HEK293 (cell line): ENCODE data around the gene POLR3E.

Source experiments
- HOXC10 ChIP-seq: sonication (generic); formaldehyde crosslinking; IDR thresholded peaks from 2 replicates; pipeline ENCODE4 v1.8.1; 2023; ENCODE audit warnings: mild to moderate bottlenecking, missing genetic modification reagents
- KLF9 ChIP-seq: fragments of 450-650 bp; formaldehyde crosslinking; IDR thresholded peaks from 2 replicates; pipeline ENCODE4 v1.5.1; 2016; ENCODE audit warnings: missing biosample characterization, missing genetic modification characterization, low read depth
- ZNF114 ChIP-seq: fragments of 450-650 bp; formaldehyde crosslinking; IDR thresholded peaks from 2 replicates; pipeline ENCODE4 v1.5.0; 2017; ENCODE audit warnings: missing biosample characterization, missing genetic modification characterization
- ZNF184 ChIP-seq: fragments of 450-650 bp; IDR thresholded peaks from 2 replicates; pipeline ENCODE4 v1.5.1; 2018; ENCODE audit warnings: missing biosample characterization, mild to moderate bottlenecking, missing genetic modification characterization
- ZNF555 ChIP-seq: fragments of 450-650 bp; formaldehyde crosslinking; conservative IDR thresholded peaks from 2 replicates; pipeline ENCODE4 v1.5.1; 2017; ENCODE audit warnings: missing biosample characterization, mild to moderate bottlenecking, missing genetic modification characterization, inconsistent platforms
- ZNF777 ChIP-seq: fragments of 450-650 bp; formaldehyde crosslinking; IDR thresholded peaks from 2 replicates; pipeline ENCODE4 v1.5.1; 2017; ENCODE audit warnings: missing biosample characterization, missing genetic modification characterization, borderline replicate concordance
- ZSCAN30 ChIP-seq: fragments of 450-650 bp; IDR thresholded peaks from 2 replicates; pipeline ENCODE4 v1.5.1; 2018; ENCODE audit warnings: missing biosample characterization, mild to moderate bottlenecking, missing genetic modification characterization, moderate library complexity
- TF ChIP-seq, protein P1 (sequence below): fragments of 450-650 bp; formaldehyde crosslinking; IDR thresholded peaks from 2 replicates; pipeline ENCODE4 v1.5.1; 2016; ENCODE audit warnings: missing biosample characterization, missing genetic modification characterization
- TF ChIP-seq, protein P2 (sequence below): fragments of 450-650 bp; formaldehyde crosslinking; IDR thresholded peaks from 2 replicates; pipeline ENCODE4 v1.5.0; 2017; ENCODE audit warnings: missing biosample characterization, missing genetic modification characterization, borderline replicate concordance
- TF ChIP-seq, protein P3 (sequence below): fragments of 450-650 bp; formaldehyde crosslinking; IDR thresholded peaks from 2 replicates; pipeline ENCODE4 v1.5.1; 2016; ENCODE audit warnings: missing biosample characterization, missing genetic modification characterization
- TF ChIP-seq, protein P4 (sequence below): fragments of 450-650 bp; formaldehyde crosslinking; IDR thresholded peaks from 2 replicates; pipeline ENCODE4 v1.5.1; 2016; ENCODE audit warnings: missing biosample characterization, missing genetic modification characterization

DNA sequence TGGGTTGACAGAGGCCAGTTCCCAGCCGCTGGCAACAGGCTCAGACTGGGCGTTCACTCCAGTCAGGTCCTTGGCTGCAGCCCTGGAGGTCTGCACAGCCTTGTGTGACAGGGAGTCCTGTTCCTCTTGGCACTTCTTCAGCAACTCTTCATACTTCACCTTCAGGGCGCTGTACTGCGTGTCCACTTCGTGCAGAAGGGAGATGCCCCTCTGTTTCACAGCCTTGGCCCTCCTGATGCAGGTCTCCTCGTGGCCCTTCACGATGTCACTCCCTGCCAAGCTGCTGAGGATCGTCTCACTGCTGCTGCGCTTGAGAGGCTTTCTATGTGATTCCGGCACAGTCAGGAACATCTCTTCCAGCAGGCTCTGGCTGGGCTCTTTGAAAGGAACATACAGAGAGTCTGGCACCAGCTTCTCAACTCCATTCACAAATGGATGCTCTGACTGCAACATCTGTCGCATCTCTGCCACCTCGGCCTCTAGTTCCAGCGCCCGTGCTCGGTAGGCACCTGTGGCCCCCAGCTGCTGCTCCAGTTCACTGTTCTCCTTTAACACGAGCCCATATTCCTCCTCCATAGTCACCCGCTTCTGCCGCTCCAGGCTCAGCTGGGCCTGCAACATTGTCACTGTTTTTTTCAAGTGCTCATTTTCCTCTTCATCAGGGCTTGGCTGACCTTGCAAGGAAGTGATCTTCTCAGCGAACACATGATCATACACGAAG, 50.1 kb downstream of the POLR3E start:
- TF ChIP-seq, protein P1, sequence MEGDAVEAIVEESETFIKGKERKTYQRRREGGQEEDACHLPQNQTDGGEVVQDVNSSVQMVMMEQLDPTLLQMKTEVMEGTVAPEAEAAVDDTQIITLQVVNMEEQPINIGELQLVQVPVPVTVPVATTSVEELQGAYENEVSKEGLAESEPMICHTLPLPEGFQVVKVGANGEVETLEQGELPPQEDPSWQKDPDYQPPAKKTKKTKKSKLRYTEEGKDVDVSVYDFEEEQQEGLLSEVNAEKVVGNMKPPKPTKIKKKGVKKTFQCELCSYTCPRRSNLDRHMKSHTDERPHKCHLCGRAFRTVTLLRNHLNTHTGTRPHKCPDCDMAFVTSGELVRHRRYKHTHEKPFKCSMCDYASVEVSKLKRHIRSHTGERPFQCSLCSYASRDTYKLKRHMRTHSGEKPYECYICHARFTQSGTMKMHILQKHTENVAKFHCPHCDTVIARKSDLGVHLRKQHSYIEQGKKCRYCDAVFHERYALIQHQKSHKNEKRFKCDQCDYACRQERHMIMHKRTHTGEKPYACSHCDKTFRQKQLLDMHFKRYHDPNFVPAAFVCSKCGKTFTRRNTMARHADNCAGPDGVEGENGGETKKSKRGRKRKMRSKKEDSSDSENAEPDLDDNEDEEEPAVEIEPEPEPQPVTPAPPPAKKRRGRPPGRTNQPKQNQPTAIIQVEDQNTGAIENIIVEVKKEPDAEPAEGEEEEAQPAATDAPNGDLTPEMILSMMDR (tag by site-specific recombination), result no peak
- TF ChIP-seq ZNF555 (tag by site-specific recombination) (no peak), ZNF184 (tag by site-specific recombination) (no peak), HOXC10 (CRISPR knock-in tag) (no peak), KLF9 (tag by site-specific recombination) (no peak), ZSCAN30 (tag by site-specific recombination) (no peak), ZNF114 (tag by site-specific recombination) (no peak), ZNF777 (tag by site-specific recombination) (no peak)
- TF ChIP-seq, protein P2, sequence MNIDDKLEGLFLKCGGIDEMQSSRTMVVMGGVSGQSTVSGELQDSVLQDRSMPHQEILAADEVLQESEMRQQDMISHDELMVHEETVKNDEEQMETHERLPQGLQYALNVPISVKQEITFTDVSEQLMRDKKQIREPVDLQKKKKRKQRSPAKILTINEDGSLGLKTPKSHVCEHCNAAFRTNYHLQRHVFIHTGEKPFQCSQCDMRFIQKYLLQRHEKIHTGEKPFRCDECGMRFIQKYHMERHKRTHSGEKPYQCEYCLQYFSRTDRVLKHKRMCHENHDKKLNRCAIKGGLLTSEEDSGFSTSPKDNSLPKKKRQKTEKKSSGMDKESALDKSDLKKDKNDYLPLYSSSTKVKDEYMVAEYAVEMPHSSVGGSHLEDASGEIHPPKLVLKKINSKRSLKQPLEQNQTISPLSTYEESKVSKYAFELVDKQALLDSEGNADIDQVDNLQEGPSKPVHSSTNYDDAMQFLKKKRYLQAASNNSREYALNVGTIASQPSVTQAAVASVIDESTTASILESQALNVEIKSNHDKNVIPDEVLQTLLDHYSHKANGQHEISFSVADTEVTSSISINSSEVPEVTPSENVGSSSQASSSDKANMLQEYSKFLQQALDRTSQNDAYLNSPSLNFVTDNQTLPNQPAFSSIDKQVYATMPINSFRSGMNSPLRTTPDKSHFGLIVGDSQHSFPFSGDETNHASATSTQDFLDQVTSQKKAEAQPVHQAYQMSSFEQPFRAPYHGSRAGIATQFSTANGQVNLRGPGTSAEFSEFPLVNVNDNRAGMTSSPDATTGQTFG (tag by site-specific recombination), result no peak
- TF ChIP-seq, protein P3, sequence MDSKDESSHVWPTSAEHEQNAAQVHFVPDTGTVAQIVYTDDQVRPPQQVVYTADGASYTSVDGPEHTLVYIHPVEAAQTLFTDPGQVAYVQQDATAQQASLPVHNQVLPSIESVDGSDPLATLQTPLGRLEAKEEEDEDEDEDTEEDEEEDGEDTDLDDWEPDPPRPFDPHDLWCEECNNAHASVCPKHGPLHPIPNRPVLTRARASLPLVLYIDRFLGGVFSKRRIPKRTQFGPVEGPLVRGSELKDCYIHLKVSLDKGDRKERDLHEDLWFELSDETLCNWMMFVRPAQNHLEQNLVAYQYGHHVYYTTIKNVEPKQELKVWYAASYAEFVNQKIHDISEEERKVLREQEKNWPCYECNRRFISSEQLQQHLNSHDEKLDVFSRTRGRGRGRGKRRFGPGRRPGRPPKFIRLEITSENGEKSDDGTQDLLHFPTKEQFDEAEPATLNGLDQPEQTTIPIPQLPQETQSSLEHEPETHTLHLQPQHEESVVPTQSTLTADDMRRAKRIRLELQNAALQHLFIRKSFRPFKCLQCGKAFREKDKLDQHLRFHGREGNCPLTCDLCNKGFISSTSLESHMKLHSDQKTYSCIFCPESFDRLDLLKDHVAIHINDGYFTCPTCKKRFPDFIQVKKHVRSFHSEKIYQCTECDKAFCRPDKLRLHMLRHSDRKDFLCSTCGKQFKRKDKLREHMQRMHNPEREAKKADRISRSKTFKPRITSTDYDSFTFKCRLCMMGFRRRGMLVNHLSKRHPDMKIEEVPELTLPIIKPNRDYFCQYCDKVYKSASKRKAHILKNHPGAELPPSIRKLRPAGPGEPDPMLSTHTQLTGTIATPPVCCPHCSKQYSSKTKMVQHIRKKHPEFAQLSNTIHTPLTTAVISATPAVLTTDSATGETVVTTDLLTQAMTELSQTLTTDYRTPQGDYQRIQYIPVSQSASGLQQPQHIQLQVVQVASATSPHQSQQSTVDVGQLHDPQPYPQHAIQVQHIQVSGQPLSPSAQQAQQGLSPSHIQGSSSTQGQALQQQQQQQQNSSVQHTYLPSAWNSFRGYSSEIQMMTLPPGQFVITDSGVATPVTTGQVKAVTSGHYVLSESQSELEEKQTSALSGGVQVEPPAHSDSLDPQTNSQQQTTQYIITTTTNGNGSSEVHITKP (tag by site-specific recombination), result no peak
- TF ChIP-seq, protein P4, sequence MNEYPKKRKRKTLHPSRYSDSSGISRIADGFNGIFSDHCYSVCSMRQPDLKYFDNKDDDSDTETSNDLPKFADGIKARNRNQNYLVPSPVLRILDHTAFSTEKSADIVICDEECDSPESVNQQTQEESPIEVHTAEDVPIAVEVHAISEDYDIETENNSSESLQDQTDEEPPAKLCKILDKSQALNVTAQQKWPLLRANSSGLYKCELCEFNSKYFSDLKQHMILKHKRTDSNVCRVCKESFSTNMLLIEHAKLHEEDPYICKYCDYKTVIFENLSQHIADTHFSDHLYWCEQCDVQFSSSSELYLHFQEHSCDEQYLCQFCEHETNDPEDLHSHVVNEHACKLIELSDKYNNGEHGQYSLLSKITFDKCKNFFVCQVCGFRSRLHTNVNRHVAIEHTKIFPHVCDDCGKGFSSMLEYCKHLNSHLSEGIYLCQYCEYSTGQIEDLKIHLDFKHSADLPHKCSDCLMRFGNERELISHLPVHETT (tag by site-specific recombination), result no peak
